Measurements from ENCODE around the gene B3GALNT2.

The B3GALNT2 gene

DNA sequence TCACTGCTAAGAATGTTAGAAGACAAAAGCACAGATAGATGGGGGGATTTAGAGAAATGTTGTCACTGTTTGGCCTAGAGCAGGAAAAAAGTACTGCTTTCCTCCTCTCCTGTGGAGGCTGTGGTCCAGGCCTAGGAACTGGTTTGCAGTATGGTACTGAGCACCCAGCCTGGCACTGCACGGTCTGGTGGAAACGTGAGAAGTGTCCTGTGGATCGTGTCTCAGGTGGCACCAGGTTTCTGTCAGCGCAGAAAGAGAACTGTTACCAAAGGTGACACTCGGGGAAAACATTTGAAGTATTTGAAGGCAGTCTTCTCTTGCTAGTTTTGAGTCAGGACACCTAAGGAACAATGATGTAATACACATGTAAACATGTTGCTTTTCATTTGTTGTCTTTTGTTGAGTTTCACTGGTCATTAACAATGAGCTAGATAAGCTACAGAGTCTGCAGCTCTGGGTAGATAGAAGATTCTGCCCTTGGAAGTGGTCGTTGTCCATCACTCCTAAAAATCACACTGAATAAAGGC, 63.0 kb downstream of the B3GALNT2 start:
- no peak for DNase-seq (ENCODE audit: low read depth, low spot score)
- in situ Hi-C loops (cut with HindIII; ENCODE audit: low sequenced_read_pairs), result no loop called here
- TF ChIP-seq, protein P1, sequence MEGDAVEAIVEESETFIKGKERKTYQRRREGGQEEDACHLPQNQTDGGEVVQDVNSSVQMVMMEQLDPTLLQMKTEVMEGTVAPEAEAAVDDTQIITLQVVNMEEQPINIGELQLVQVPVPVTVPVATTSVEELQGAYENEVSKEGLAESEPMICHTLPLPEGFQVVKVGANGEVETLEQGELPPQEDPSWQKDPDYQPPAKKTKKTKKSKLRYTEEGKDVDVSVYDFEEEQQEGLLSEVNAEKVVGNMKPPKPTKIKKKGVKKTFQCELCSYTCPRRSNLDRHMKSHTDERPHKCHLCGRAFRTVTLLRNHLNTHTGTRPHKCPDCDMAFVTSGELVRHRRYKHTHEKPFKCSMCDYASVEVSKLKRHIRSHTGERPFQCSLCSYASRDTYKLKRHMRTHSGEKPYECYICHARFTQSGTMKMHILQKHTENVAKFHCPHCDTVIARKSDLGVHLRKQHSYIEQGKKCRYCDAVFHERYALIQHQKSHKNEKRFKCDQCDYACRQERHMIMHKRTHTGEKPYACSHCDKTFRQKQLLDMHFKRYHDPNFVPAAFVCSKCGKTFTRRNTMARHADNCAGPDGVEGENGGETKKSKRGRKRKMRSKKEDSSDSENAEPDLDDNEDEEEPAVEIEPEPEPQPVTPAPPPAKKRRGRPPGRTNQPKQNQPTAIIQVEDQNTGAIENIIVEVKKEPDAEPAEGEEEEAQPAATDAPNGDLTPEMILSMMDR (IDR thresholded peaks at IDR 0.05; ENCODE audit: low read depth, low read length), result no peak

DNA sequence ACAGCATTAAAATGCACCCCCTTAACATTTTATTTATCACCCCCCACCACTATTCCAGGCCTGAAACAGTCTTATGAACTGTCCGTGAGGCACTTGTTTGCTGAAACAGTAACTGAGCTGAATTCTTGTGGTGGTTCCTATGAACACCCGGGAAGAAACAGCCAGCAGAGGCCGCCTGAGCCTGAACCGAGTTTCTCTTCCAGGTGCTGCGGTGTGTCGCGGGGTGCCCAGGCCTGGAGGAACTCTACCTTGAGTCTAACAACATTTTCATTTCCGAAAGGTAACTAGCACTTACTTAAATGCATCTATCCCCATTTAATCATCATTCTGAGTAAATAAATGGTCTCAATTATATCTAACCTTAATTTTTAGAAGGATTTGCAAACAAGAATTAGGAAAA, 70.3 kb downstream of the B3GALNT2 start:
- H3K4me3 ChIP-seq (ENCODE audit: low read depth, low read length), result no peak overlapping the region
- DNase-seq (ENCODE audit: low read depth, low spot score), result no peak
- TF ChIP-seq, protein P1 (IDR thresholded peaks at IDR 0.05; ENCODE audit: low read depth, low read length), result no peak
- in situ Hi-C loops (cut with HindIII; ENCODE audit: low sequenced_read_pairs), result no loop called here

More for the DNA sequence above, 63.0 kb downstream of the B3GALNT2 start:
- no peak overlapping the region for H3K4me3 ChIP-seq (ENCODE audit: low read depth, low read length)

DNA sequence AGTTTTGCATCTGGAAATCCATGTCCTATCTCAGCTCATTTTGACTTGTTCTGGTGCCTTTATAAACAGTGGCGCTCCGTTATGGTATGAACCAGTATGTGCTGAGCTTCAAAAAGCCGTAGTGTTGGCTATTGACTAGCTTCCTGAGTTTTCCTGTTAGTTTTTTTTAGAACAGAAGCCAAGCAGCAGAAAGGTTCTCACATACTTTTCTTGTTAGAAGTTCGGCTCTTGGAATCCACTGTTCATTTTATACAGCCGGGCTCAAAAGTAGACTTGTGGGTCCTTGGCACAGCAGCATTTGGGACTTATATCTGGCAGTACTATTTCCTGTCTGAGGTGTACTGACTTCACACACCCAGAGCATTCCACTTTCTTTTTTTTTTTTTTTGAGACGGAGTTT, 73.3 kb downstream of the B3GALNT2 start:
- TF ChIP-seq, protein P1 (IDR thresholded peaks at IDR 0.05; ENCODE audit: low read depth, low read length), result no peak
- no peak overlapping the region for H3K4me3 ChIP-seq (ENCODE audit: low read depth, low read length)
- DNase-seq (ENCODE audit: low read depth, low spot score), result peak; percentile 39
- in situ Hi-C loops (cut with HindIII; ENCODE audit: low sequenced_read_pairs), result no loop called here

DNA sequence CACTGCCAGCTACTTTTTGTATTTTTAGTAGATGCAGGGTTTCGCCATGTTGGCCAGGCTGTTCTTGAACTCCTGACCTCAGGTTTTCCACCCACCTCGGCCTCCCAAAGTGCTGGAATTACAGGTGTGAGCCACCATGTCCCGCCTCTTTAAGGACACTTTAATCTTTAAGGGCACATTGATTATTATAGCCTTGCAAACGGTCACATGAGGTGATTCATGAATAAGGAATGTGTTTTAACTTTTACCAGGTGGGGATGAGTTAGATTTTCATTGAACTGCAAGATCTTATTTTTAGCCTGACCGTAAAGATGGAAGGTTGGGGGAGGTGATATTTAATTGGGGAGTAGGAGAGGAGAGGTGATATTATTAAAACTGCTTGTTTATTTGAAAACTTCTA, 75.1 kb downstream of the B3GALNT2 start:
- no peak for DNase-seq (ENCODE audit: low read depth, low spot score)
- TF ChIP-seq, protein P1 (IDR thresholded peaks at IDR 0.05; ENCODE audit: low read depth, low read length), result no peak

DNA sequence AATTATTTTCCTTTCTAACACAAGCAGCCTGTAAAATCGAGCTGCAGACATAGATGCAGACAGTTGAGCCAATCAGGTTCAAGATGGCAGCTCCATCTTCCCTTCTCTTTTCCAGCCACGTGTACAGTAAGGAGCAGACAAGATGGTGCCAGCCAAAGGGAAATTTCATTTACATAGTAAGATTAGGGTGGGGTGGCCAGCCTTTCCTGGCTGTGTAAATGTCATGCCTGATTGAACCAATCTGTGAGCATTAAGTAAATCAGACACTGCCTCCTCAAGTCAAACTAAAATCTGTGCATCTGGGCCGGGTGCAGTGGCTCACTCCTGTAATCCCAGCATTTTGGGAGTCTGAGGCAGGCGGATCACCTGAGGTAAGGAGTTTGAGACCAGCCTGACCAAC, 76.8 kb downstream of the B3GALNT2 start:
- H3K4me3 ChIP-seq (ENCODE audit: low read depth, low read length), result no peak overlapping the region
- in situ Hi-C loops (cut with HindIII; ENCODE audit: low sequenced_read_pairs), result no loop called here
- no peak for DNase-seq (ENCODE audit: low read depth, low spot score)
- TF ChIP-seq, protein P1 (IDR thresholded peaks at IDR 0.05; ENCODE audit: low read depth, low read length), result no peak

More for the DNA sequence above, 75.1 kb downstream of the B3GALNT2 start:
- in situ Hi-C loops (cut with HindIII; ENCODE audit: low sequenced_read_pairs), result no loop called here
- no peak overlapping the region for H3K4me3 ChIP-seq (ENCODE audit: low read depth, low read length)

DNA sequence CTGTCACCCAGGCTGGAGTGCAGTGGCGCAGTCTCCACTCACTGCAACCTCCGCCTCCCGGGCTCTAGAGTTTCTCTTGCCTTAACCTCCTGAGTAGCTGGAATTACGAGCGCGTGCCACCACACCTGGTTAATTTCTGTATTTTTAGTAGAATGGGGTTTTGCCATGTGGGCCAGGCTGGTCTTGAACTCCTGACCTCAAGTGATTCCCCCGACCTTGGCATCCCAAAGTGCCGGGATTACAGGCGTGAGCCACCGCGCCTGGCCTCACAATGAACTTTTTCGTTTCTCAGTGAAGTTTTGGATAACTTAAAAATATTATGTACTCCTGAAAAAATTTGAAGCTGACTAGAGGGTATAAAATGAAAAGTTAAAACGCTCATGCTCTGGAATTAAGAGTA, 77.6 kb downstream of the B3GALNT2 start:
- TF ChIP-seq, protein P1 (IDR thresholded peaks at IDR 0.05; ENCODE audit: low read depth, low read length), result no peak
- no peak for DNase-seq (ENCODE audit: low read depth, low spot score)
- H3K4me3 ChIP-seq (ENCODE audit: low read depth, low read length), result no peak overlapping the region
- in situ Hi-C loops (cut with HindIII; ENCODE audit: low sequenced_read_pairs), result no loop called here

DNA sequence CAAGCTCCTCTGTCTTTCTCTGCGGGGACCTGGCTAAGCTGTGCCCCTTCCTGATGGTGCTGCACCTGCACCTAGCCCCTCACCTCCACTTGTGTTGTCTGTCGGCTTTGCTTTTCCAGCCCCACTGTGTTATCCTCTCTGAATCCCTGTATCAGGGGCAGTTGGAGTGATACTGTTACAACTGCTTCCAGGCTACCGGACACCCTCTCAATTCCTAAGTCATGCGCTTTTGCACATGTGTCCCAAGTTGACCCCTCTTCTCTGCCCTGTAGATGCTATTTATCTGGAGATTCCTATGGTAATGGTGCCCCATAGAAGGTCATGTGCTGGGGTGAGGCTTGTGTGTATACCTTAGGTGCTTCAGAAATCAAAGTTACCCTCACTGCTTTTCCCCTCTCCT, 78.1 kb downstream of the B3GALNT2 start:
- TF ChIP-seq, protein P1 (IDR thresholded peaks at IDR 0.05; ENCODE audit: low read depth, low read length), result no peak
- H3K4me3 ChIP-seq (ENCODE audit: low read depth, low read length), result no peak overlapping the region
- in situ Hi-C loops (cut with HindIII; ENCODE audit: low sequenced_read_pairs), result no loop called here
- DNase-seq (ENCODE audit: low read depth, low spot score), result no peak

Data from astrocyte of the spinal cord (primary cell).